ENCODE results near the gene TMEM164.

DNA sequence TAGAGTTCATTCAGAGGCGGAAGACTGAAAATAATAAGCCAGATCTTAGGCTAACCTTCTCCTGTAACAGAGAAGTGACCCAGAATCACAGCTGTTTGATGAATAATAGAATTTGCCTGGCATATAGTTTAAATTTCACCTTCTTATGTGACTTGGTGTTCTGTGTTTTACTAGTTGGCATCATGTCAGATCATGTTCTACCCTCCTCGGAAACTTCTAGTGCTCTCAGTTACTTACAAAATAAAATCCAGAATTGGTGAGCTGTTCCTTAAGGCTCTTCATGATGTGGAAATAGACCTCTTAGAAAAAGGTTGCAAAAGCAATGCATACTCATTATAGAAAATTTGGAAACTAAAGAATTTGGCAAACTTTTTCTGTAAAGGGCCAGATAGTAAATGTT is 31.1 kb downstream of the TMEM164 start:
- TF ChIP-seq, protein P1, sequence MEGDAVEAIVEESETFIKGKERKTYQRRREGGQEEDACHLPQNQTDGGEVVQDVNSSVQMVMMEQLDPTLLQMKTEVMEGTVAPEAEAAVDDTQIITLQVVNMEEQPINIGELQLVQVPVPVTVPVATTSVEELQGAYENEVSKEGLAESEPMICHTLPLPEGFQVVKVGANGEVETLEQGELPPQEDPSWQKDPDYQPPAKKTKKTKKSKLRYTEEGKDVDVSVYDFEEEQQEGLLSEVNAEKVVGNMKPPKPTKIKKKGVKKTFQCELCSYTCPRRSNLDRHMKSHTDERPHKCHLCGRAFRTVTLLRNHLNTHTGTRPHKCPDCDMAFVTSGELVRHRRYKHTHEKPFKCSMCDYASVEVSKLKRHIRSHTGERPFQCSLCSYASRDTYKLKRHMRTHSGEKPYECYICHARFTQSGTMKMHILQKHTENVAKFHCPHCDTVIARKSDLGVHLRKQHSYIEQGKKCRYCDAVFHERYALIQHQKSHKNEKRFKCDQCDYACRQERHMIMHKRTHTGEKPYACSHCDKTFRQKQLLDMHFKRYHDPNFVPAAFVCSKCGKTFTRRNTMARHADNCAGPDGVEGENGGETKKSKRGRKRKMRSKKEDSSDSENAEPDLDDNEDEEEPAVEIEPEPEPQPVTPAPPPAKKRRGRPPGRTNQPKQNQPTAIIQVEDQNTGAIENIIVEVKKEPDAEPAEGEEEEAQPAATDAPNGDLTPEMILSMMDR (IDR thresholded peaks at IDR 0.05): no peak
- no peak for TF ChIP-seq POLR2AphosphoS5 (IDR thresholded peaks at IDR 0.05)
- TF ChIP-seq POLR2A (IDR thresholded peaks at IDR 0.05): no peak
